ENCODE data around the gene ZNF724. TPM values are rescaled to one million over a fixed set of nuclear protein-coding genes. Genes with fewer than 3 reads are reported as not detected.
"Not testable (repeated sequence)": the region's sequence is repeated elsewhere in the genome, so short reads cannot be mapped to it uniquely, and the experiment has no call there.

The ZNF724 gene
- 2.0 TPM for total RNA-seq
- long read RNA-seq, result 0 reads

DNA sequence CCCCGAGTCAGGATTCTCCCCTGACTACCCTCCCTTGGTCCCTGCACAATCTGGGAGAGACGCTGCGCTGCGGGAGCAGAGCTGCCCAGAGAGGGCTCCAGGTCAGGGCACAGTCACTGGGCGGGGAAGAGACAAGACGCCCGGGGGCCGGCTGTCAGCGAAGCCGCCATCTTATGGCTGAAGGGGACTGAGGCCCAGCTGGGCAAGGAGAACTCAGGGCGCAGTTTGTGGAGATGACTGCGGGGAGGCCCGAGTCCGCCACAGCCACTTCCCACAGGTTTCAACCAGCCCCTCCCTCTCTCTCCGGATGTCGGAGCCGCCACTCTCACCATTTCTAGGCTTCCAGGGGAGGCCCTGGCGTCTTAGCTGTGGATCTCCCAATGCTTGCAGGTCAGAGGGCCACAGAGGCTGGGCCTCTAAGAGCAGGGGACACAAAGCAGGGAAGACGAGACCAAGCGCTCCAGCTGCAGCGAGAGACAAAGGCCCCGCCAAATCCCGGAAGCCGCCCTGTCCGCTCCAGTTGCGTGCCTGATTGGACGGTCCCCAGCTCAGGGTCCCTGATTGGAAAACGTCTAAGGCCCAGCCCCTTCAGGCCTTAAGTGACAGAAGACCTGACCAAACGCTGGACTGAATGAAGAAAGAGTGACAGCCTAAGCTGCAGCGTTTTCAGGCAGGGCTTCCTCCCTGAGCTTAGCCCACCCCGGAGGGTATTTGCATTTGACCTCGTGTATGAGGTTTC is at the start of gene ZNF724:
Gene ZNF724, minus strand, starts transcription at position 484 of the 739 bp plus-strand sequence. Its CDS starts 152 bp downstream, at position 332.
- DNase-seq (ENCODE audit: low spot score), result peak; percentile 93

DNA sequence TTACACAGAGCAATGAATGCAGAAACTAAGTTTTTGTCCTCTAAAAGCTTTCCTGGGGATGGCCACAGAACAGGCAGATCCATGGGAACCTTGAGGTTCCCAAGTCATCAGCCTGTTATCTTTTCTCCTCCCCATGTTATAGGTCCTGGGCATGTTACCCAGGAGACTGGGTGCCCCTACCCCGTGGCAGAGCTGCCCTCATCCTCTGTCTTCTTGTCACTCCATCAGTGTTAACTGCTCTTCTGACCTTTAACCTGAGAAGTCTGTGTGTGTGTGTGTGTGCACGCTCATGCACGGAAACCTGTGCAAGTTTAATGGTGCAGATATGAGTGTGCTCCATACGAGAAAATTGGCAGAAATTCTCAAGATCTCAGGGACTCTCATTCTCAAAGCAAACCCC is 43.9 kb upstream of the ZNF724 start:
- DNase-seq (ENCODE audit: low spot score), result no peak

DNA sequence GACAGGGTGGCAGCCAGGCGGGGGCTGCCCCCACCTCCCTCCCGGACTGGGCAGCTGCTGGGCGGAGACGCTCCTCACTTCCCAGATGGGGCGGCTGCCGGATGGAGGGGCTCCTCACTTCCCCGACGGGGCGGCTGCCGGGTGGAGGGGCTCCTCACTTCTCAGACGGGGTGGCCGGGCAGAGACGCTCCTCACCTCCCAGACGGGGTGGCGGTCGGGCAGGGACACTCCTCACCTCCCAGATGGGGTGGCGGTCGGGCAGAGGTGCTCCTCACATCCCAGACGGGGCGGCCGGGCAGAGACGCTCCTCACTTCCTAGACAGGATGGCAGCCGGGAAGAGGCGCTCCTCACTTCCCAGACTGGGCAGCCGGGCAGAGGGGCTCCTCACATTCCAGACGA is 39.8 kb upstream of the ZNF724 start:
- DNase-seq (ENCODE audit: low spot score), result not testable (repeated sequence)

DNA sequence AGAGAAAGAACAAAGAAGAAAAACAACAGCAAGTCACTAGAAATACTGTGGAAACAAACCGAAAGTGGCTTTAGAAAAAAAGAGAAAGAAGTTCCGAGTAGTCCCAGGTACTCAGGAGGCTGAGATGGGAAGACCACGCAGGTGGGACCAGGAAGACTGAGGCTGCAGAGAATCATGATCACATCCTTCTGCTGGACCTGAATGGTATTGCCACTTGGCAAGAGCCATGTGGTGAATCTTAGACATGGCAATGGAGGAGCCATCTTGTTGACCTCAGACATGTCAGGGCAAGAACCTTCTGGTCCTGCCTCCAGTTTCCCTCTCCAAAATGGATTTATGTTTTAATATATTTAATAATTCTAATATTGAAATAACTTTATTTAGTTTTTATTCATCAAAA is 37.4 kb upstream of the ZNF724 start:
- DNase-seq (ENCODE audit: low spot score), result no peak

DNA sequence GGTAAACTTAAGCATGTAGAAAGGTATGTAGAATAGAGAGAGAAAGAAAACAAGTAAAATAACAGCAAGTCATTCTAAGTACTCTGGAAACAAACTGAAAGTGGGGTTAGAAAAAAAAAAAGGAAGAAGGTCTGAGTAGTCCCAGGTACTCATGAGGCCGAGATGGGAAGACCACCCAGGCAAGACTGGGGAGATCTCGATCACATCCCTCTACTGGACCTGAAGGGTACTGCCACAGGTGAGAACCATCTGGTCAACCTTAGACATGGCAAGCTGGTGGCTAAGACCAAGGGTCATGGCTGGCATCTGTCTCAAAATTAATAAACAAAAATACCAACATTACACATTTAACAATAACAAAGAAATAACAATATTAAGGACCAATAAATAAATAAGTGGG is 36.3 kb upstream of the ZNF724 start:
- no peak for DNase-seq (ENCODE audit: low spot score)

DNA sequence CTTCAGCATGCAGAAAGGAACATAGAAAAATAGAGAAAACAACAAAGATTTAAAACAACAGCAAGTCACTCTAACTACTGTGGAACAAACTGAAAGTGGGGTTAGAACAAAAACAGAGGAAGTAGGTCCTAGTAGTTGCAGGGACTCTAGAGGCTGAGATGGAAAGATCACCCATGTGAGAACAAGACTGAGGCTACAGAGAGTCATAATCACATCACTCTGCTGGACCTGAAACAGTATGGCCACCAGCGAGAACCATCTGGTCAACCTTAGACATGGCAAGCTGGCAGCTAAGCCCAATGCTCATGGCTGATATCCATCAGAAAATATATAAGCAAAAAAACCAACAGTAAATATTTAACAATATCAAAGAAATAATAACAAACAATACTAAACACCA is 35.8 kb upstream of the ZNF724 start:
- DNase-seq (ENCODE audit: low spot score), result no peak

DNA sequence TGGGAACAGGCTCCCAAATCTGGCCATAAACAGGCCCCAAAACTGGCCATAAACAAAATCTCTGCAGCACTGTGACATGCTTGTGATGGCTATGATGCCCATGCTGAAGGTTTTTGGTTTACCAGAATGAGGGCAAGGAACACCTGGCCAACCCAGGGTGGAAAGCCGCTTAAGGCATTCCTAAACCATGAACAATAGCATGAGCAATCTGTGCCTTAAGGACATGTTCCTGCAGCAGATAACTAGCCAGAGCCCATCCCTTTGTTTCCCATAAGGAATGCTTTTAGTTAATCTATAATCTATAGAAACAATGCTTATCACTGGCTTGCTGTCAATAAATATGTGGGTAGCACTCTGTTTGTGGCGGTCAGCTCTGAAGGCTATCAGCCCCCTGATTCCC is 35.1 kb upstream of the ZNF724 start:
- DNase-seq (ENCODE audit: low spot score), result not testable (repeated sequence)

DNA sequence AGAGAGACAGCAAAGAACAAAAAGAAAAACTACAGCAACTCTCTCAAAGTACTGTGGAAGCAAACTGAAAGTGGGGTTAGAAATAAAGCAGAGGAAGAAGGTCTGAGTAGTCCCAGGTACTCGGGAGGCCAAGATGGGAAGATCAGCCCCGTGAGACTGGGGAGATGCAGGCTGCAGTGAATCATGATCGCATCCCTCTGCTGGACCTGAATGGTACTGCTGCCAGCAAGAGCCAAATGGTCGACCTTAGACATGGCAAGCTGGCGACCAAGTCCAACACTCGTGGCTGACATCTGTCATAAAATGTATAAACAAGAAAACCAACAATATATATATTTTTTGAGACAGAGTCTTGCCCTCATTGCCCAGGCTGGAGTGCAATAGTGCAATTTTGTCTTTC is 33.7 kb upstream of the ZNF724 start:
- no peak for DNase-seq (ENCODE audit: low spot score)

DNA sequence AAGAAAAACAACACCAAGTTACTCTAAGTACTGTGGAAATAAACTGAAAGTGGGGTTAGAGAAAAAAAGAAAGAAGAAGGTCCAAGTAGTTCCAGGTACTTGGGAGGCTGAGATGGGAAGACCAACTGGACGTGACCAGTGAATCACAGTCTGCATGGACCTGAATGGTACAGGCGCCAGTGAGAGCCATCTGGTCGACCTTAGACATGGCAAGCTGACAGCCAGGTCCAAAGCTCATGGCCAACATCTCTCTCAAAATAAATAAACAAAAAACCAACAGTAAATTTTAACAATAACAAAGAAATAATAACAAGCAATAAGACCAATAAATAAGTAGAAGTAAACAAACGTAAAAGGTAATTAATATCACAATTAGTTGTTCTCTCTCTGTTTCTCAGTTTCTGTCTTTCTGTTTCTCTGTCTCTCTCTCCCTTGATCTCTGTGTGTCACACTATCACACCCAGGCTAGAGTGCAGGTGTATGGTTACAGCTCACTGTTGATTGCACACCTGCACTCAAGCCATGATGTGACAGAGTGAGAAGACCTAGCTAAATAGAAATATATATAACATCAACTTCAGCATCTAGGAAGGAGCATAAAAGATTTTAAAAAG is 31.6 kb upstream of the ZNF724 start:
- no peak for DNase-seq (ENCODE audit: low spot score)

DNA sequence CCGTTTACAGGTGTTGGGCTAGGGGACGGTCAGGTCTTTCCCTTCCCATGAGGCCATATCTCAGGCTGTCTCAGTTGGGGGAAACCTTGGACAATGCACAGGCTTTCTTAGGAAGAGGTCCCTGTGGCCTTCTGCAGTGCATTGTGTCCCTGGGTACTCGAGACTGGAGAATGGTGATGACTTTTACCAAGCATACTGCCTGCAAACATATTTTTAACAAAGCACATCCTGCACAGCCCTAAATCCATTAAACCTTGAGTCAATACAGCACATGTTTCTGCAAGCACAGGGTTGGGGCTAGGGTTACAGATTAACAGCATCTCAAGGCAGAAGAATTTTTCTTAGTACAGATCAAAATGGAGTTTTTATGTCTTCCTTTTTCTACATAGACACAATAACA is 27.9 kb upstream of the ZNF724 start:
- DNase-seq (ENCODE audit: low spot score), result not testable (repeated sequence)

DNA sequence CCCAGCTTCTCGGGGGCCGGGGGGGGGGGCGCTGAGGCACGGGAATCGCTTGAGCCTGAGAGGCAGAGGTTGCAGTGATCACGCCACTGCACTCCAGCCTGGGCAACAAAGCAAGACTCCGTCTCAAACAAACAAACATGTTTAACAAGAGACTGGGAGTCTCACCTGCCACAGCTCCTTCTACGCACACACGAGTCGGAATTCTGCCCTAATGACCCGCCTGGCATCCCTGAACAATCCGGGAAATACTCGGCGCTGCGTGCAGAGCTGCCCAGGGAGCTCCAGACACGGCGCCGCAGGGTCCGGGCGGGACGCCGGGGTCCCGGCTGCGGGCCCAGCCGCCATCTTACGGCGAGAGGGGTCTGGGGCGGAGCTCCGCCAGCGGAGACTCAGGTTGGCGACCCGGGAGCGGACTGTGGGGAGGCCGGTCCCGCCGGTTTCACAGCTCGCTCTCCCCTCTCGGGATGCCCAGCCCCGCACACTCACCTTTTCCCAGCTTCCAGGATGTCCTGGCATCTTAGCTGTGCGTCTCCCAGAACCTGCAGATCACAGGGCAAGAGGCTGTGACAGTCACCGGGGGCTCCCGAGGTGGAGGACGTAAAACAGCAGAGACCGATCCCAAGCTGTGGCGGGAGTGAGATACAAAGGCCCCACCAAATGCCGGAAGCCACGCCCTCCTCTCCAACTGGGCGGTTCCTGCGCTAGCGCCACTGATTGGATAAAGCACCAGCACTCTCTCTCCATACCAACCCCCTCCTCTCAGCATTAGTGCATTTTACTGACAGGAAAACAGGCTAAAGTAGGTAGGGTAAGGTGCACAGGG is 23.6 kb upstream of the ZNF724 start:
- DNase-seq (ENCODE audit: low spot score), result peak; percentile 93

DNA sequence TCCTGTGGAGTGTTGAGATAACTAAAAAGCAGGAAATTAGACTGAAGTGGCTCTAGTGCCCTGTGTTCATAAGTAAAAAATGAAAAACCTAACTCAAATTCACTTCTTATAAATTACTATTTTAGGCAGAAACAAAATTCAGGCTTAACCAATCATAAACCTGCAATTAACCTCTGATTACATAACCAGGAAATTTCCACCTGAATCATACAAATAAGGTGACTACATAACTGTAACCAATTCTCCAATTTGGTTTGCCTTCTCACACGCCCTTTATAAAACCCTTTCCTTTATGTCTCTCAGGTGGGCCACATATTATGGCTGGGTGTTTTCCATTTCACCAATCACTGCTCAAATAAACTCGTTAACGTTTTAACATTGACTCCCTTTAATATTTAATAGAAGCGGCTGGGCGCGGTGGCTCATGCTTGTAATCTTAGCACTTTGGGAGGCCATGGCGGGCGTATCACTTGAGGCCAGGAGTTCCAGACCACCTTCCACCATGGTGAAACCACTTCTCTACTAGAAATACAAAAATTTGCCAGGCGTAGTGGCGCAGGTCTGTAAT is 22.9 kb upstream of the ZNF724 start:
- DNase-seq (ENCODE audit: low spot score), result no peak

DNA sequence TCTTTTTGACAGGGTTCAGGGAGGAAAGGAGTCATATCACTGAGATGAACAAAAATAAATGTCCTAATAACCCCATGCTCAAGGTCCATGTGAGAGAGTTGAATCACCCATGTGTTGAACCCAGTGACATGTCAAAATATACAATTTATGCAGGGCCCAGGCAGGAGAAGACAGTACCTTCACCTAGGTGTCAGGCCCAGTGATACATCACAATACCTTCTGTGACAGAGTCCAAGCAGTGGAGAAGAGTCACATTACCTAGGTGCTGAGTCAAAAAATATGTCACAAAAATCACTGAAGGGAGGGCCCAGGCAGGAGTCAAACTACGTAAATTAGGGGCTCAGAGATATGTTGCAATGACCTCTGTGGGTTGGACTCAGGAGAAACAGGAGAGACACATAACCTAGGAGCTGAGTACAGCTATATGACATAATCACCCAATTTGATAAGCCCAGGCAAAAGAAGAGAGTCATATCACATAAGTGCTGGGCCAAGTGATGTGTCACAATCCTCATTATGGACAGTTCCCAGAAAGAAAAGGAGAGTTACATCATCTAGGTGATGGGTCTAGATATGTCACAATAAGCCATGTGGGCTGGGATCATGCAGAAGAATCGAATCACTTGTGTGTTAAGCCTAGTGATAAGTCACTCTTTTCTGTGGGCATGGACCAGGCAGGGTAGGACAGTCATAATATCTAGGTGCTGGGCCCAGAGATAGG is 13.8 kb upstream of the ZNF724 start:
- no peak for DNase-seq (ENCODE audit: low spot score)

DNA sequence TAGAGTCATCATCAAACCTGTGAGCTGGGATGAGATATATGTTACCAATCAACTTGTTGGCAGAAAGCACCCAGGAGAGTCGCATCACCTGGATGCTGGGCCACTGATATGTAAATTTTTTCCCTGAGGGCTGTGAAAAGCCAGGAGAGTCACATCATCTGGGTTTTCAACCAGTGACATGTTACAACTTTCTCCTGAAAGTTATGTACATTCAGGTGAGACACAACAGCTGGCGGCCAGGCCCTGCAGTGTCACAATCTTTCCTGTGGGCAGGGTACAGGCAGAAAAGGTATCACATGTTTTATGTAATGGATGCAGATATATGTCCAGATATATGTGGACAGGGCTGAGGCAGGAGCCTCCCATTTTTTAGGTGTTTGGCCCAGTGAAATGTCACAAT is 13.2 kb upstream of the ZNF724 start:
- DNase-seq (ENCODE audit: low spot score), result no peak

DNA sequence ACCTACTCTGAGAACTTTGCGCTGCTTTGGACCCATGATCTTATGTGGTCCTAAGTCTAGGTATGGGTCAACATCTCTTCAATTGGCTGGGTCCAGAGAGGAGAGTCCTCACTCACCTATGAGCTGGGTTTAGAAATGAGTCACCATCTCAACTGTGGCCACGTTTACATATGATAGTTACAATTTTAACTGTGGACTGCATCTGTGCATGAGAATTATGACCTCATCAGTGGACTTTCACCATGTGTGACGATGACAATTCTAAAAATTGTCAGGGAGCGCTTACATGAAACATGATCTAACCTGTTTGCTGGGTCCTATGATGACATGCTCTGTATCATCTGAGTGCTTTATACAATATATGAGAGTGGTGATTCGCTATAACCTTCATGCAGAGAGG is 12.7 kb upstream of the ZNF724 start:
- DNase-seq (ENCODE audit: low spot score), result no peak

DNA sequence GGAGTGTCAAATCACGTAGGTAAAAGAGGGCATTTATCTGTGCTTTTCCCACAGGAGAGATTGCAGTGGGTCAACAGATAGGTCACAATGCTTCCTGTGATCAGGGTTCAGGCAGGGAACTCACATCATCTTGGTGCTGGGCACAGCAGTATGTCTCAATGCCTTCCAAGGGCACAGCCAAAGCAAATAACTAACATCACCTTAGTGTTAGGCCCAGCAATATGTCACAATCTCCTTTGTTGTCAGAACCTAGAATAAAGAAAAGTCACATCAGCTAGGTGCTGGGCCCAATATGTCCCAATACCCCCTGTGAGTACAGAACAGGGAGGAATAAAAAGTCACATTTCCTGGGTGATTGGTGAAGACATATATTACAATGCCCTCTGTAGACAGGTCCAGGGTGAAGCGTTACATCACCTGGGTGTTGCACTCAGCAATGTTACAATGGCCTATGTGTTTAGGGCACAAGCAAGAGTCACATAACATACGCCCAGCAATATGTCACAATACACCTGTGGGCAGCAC is 11.4 kb upstream of the ZNF724 start:
- DNase-seq (ENCODE audit: low spot score), result no peak

DNA sequence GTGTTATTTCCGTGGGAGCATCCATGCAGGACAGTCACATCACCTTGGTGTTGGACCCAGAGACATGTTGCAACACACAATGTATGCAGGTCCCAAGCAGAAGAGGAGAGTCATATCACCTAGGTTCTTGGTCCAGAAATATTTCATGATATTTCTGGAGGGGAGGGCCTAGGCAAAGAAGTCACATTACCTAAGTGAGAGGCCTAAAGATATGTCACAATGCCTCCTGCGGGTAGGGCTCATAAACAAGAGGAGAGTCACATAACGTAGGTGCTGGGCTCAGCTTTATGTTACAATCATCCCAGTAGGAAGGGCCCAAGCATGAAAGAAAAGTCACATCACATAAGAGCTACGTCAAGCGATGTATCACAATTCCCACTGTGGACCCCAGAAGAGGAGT is 10.8 kb upstream of the ZNF724 start:
- DNase-seq (ENCODE audit: low spot score), result no peak

DNA sequence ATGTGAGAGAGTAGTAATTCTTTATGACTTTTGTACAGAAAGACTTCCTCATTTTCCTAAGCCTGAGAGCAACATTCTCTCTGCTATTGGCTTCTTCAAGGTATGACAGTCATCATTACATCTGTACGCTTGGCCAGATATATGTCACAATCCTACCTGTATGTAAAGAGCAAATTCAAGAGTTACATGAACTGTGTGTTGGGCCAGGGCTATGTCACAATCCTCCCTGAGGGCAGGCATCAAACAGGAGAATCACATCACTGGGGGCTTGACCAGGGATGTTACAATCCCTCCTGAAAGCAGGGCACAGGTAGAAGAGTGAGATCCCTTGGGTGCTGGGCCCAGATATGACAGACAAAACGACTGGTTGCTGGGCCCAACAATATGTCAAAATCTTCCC is 9.8 kb upstream of the ZNF724 start:
- DNase-seq (ENCODE audit: low spot score), result no peak

DNA sequence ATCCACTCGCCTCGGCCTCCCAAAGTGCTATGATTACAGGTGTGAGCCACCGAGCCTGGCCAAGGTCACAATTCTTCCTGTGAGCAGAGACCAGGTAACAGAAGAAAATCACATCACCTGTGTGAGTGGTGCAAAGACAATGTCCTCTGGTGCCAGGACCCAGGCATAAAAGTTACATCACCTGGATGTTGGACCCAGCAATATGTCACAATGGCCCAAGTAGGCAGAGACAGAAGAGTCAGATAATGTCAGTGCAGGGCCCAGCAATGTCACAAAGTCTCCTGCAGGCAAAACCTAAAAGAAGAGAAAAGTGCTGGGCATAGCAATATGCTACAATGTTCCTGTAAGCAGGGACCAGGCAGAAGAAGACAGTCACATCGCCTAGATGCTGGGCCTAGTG is 5.5 kb upstream of the ZNF724 start:
- no peak for DNase-seq (ENCODE audit: low spot score)

DNA sequence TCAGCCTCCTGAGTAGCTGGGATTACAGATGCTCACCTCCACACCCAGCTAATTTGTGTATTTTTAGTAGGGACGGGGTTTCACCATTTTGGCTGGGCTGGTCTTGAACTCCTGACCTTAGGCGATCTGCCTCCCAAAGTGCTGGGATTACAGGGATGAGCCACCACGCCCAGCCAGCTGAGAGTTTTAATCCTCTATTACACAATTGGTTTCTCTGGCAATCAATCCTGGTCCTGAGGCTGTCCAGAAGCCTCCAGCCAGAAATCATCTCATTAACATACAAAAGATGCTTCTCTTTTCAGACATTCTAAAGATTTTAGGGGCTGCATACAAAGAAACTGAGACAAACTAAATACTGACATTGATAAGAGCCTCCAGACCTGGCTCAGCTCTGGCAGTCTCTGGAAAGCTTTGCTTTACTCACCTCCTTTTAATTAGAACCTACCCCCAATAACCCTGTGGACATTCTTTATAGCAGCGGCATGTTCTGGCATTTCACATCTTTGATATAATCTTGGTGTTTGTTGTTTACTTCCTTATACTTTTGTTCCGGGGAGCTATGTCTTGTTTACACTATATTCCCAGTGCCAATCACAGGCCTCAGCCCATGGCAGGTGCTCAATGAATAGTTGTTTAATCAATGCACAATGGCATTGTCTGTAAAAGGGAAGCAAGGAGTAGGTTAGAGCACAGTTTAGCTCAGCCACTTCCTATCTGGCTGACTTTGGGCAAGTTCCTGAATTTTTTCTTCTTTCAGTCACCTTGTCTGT is 4.1 kb upstream of the ZNF724 start:
- DNase-seq (ENCODE audit: low spot score), result no peak
